MG63 (cell line): Measurements from ENCODE around the gene ANKRD33. TPM values are rescaled to one million over a fixed set of nuclear protein-coding genes. Genes with fewer than 3 reads are reported as not detected.

Experiments
- DNase-seq: peaks from one replicate; pipeline ENCODE4 v3.0.0-alpha.2; 2020
- H3K27me3 ChIP-seq: fragments of 250-450 bp; sonication (Bioruptor Pico); 2 replicates; pipeline ENCODE4 v1.5.1; 2020; ENCODE audit warnings: mild to moderate bottlenecking, moderate library complexity
- H3K36me3 ChIP-seq: fragments of 250-450 bp; sonication (Bioruptor Pico); 2 replicates; pipeline ENCODE4 v1.5.1; 2020; ENCODE audit warnings: mild to moderate bottlenecking, moderate library complexity
- H3K4me3 ChIP-seq: fragments of 250-450 bp; sonication (Bioruptor Pico); 2 replicates; pipeline ENCODE4 v1.5.1; 2020; ENCODE audit warnings: mild to moderate bottlenecking, moderate library complexity
- H3K9me3 ChIP-seq: fragments of 250-450 bp; sonication (Bioruptor Pico); 2 replicates; pipeline ENCODE4 v1.5.1; 2020; ENCODE audit warnings: mild to moderate bottlenecking, moderate library complexity
- total RNA-seq: library from RNA; depleted of rRNA; stranded (reverse); fragments of >200 nt; shearing (Covaris generic); gene quantifications from 2 replicates; pipeline ENCODE4 v1.2.3, GENCODE V29; 2014; ENCODE audit warnings: low replicate concordance

The ANKRD33 gene
- total RNA-seq, 1 experiment from 2014 or later = not detected

DNA sequence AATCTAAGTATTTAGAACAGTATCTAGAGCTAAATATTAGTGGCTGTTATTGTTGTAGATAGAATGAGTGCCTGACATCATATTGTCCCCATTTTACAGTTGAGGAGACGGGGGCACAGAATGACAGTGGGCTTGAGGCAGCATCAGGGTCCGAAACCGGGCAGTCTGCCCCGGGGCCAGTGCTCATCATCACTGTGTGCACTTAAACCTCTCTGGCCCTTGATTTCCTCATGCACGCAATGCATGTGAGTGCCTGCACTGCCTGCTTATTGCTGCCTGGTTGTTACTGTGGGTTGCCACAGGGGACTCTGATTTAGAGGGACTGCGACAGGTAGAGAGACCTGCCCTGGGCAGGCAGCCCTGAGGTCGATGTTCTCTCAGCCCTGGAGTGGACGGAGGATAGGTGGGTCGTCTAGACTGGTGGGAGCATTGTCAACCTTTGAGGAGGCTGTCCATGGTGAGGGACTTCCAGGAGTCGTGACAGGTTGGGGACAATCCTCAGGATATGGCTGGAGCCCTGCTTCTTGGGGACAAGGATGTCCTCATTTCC lies 29.2 kb downstream of the ANKRD33 start:
- Histone ChIP-seq H3K9me3 (no peaks in the 10 kb centered on the region), H3K27me3 (no peaks in the 10 kb centered on the region), H3K36me3 (no peaks in the 10 kb centered on the region), H3K4me3 (no peak overlapping the region)
- no peak for DNase-seq

DNA sequence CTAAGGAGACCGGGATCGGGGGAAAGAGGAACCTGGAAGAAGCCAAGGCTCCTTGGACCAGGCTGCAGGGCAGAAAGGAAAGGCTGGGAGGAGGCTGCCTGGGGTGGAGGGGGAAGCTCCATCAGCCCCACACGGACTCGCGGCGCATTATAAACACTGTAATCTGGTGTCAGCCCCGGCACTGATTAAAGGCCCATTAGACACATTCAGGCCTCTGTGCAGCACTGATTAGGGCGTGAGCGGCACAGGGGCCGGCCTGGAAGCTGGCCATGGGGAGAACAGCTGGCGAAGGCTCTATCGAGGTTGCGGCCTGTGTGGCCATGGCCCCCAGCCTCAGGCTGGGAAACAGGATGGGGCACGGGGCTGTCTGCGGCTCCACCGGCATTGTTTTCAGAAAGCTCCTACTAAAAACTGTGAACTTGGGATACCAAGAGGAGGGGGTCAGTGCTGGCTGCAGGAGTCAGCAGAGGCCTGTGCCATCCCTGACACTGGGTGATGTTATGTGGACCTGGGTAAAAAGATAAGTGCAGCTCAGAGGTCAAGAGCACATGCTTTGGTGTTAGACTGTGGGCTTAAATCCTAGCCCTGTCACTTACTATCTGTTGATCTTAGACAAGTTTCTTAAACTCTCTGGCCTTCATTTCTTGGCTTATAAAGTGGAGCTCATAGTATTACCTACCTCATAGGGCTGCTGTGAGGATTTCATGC lies 30.0 kb downstream of the ANKRD33 start:
- Histone ChIP-seq H3K4me3 (no peak overlapping the region), H3K27me3 (no peaks in the 10 kb centered on the region), H3K36me3 (no peaks in the 10 kb centered on the region), H3K9me3 (no peaks in the 10 kb centered on the region)
- no peak for DNase-seq

DNA sequence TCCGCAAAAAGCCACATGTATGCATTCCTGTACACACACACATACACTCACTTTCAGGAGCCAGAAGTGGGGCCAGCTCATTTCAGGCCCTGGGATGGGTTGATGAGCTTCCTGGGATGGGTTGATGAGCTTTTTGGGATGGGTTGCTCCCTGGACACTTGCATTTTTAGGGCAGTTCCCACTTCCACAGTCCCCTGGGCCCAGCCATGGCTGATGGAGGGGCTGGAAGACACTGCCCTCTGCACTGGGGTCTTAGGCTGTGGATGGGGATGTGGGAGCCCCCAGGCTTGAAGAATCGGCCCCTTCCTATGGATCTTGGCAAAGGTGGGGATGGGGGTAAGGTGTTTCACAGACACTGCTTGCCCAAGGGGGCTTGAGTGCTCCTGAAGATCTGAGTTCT lies 32.1 kb downstream of the ANKRD33 start:
- H3K9me3 ChIP-seq = no peaks in the 10 kb centered on the region
- no peak overlapping the region for H3K4me3 ChIP-seq
- H3K27me3 ChIP-seq = no peaks in the 10 kb centered on the region
- DNase-seq = no peak
- H3K36me3 ChIP-seq = no peaks in the 10 kb centered on the region

DNA sequence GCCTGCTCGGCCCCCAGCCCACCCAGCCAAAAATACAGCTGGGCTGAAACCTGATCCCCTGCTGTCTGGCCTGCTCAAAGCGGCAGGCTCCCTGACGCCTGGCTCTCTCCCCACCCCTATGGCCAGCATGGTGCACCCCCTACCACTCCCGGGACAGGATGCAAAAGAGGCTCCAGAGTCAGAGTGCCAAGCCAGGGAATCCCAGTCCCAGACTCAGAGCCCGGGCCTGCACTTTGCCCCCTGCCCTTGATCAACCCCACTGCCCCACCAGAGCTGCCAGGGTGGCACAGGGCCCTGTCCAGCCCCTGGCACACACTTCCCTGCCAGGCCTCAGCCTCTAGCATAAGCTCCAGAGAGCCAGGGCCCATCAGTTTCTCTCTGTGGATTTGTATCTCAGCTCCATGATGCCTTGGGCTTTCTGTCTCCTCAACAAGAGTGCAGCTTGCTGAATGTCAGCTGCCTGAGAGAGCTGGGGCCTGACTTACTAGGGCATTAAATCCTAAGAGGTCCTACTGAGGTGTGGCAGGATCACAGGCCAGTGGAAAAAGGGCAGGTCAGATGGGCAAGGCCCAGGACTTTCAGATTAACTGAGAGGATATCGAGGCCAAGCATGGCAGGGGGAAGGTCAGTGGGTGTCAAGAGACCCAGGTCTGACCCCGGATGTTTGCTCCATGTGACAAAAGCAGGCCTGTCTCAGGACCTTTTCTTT lies 33.3 kb downstream of the ANKRD33 start:
- no peak for DNase-seq
- Histone ChIP-seq H3K27me3 (no peaks in the 10 kb centered on the region), H3K36me3 (no peaks in the 10 kb centered on the region), H3K9me3 (no peaks in the 10 kb centered on the region), H3K4me3 (no peak overlapping the region)

DNA sequence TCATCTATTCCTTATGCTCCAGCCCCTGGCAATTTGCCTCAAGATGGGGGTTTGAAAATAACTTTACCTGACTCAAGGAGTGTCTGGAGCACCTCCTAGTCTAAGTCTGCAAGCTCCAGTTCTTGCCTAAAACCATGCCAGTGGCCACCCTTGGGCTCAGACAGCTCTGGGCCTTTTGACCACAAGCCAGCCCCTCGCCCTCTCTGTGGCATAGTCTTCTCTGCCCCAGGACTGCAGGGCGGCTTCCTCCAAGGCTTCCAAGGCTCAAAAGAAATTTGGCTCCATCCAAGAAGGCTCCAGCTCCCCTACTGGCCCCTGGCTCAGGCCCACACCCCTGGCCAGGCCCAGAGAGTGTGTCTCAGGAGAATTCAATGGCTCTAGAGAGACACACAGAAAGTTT lies 34.2 kb downstream of the ANKRD33 start:
- Histone ChIP-seq H3K36me3 (no peaks in the 10 kb centered on the region), H3K27me3 (no peaks in the 10 kb centered on the region), H3K9me3 (no peaks in the 10 kb centered on the region), H3K4me3 (no peak overlapping the region)
- no peak for DNase-seq

DNA sequence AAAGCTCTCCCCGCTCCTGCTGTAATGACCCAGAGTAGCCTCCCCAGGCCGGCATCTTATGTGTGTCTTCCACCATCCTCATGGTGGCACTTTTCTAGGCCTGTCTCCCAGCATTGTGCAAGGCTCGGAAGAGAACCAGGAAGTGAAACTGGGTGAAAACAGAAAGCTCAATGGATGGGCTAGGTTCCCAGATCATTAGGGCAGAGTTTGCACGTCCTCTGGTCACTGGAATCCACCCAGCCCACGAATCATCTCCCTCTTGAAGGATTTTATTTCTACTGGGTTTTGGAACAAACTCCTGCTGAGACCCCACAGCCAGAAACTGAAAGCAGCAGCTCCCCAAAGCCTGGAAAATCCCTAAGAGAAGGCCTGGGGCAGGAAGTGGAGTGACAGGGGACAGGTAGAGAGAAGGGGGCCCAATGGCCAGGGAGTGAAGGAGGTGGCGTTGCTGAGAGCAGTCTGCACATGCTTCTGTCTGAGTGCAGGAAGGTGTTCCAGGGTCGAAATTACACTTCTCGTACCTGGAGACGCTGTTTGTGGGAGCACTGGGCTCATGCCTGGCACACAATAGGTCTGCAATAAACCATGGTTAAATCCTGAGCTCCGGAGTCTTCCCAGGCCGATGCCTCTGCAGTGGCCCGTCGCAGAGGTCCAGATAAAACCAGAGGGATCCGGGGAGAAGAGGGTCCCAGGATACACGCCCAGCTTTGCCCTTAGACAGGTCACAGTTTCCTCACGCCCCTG lies 35.0 kb downstream of the ANKRD33 start:
- Histone ChIP-seq H3K27me3 (no peaks in the 10 kb centered on the region), H3K9me3 (no peaks in the 10 kb centered on the region), H3K4me3 (no peak overlapping the region), H3K36me3 (no peaks in the 10 kb centered on the region)
- DNase-seq = peak; percentile 55

DNA sequence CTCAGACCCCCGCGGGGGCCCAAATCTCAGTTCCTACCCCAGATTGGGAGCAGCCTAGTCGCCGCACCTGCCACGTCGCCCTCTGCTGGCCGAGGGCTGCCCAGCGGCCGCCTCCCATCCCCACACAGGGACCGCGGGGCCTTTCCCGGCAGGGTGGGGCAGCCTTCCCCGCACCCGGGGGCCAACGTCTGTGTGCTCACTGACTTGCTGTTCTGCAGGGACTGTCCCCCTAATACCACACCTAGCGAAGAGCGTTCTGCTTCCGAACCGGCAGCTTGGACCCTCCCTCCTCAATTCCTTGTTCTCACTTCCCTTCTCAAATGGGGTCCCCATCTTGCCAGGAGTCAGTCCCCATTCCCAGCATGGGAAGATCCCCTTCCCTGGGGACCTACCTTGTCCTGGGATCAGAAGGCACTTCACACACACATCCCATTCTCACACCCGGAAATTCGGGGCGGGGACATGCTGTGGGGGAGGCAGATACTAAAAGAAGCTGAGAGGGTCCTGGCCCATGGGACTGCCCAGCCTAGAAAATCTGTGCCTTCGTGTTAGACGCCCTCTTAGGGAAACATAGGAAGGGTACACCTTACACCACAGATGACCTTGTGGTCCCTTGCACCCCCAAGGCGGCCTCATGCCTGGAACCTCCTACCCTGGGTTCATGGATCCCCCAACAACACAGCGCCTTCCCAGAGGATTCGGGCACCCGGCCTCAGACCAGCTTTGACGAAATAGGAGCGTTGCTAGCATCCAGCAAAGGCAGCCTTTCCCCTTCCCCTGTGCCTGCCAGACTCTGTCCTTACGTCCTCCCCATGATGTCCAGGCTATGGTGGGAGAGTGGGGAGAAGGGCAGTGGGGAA lies 35.8 kb downstream of the ANKRD33 start:
- peak; percentile 53 for DNase-seq
- no peak overlapping the region for H3K4me3 ChIP-seq
- no peaks in the 10 kb centered on the region for H3K9me3 ChIP-seq

DNA sequence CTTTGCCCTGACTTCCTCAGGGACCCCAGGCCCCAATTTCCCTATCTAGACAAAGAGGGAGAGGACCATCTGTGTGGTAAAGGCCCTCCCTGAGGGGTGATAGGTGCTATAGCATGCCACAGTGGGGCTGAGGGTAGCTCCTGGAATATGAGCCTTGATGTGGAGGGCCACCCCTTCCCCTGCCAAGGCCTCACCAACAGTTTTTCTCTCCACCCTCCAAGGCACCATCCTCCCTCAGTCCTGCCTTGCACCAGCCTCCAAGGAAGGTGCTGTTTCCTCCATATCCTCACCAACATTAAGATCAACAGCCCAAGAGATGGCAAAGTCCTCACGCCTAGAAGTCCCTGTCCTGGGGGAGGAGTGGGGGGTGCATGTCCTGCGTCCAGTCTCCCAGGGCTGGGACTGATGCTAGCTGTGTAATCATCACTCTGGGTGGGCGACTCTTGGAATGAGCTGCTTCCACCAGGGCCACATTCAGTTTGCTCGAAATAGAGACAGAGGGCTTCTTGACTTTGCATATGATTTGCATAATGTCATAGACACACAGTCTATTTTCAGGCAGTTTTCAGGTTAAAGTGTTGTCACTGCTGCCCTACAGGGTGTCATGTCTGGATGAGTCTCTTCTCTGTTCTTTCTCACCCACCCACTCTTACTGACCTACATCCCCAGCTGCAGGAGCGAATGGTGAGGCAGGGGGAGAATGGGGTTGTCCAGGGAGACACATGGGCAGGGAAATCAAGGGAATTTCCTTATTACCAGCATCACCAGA lies 36.8 kb downstream of the ANKRD33 start:
- no peak for DNase-seq
- H3K36me3 ChIP-seq = no peaks in the 10 kb centered on the region

More for the DNA sequence above, 35.8 kb downstream of the ANKRD33 start:
- Histone ChIP-seq H3K27me3 (no peaks in the 10 kb centered on the region), H3K36me3 (no peaks in the 10 kb centered on the region)

DNA sequence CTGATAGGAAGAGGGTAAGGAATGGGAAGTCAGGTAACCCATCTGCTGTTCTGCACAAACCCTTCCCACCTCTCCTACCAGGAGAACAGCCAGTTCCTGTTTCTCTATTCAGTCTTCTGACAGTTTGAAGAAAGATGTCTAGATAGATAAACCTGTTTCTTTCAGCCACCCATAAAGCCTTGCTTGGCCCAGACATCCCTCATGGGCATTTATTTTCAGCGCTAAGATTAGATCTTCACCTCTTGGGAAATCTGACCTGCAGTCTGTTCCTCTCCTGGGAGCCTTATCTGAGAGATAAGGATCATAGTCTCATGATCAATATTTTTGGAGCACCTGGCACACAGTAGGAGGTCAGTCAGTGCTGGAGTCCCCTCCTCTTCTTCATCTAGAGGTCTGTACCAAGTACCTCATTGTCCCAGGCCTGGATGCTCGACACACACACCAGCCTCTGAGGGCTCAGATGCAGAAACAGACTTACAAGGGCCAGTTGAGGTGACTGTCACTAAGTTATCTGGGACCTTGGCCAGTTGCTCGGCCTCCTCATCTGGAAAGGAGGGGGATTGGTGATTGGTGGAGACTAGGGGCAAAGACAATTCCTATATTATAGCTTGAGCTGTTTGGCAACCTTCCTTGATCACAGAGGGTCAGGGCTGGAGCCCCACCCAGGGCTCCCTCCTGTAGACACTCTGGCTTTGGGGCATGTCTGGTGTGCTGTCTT lies 37.6 kb downstream of the ANKRD33 start:
- Histone ChIP-seq H3K27me3 (no peaks in the 10 kb centered on the region), H3K36me3 (no peaks in the 10 kb centered on the region), H3K9me3 (no peaks in the 10 kb centered on the region), H3K4me3 (no peak overlapping the region)
- no peak for DNase-seq

More for the DNA sequence above, 36.8 kb downstream of the ANKRD33 start:
- Histone ChIP-seq H3K4me3 (no peak overlapping the region), H3K9me3 (no peaks in the 10 kb centered on the region), H3K27me3 (no peaks in the 10 kb centered on the region)

DNA sequence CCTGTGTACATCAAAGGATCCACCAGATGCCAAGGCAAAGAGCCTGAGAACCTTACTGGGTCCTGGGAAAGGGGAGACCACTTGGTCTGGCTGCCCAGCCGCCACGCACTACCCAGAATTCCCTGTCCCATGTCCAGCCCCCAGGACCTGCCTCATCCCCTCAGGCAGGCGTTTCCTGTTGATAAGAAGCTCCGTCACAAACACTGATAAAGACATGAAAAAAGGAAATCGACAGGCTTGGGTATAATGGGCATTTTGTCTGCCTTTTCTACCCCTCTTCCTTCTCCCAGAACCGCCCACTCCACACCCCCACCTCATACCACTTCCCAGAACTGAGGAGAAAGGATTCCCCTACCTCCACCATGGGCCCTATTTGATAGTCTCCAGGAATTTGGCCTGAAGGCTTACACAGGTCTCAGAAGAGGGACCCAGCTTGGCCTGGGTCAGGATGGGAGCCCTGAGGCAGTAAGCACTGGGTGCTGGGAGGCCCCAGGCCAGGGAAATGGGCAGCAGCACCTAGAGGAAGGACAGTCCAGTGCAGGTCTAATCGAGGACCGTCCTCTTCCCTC lies 38.2 kb downstream of the ANKRD33 start:
- no peak for DNase-seq
- no peaks in the 10 kb centered on the region for H3K36me3 ChIP-seq
- no peaks in the 10 kb centered on the region for H3K9me3 ChIP-seq
- no peaks in the 10 kb centered on the region for H3K27me3 ChIP-seq
- no peak overlapping the region for H3K4me3 ChIP-seq

DNA sequence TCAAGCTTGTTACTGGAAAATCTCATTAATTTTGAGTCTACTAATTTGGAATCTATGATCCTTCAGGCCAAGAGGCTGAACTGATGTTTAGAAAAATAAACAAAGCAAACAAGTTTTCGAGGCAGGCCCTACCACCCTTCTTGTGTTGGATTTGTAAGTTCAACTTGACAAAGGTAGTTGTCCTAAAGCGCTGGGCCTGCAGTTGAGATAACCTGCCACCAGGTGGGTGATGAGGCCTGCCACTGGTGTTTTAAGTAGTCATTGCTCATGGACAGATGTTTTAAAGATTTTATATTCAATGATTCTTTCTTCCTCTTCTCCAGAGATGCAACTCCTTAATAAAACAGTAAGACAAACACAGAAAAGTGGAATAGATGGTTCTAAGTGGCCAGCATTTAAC lies 38.8 kb downstream of the ANKRD33 start:
- no peak overlapping the region for H3K4me3 ChIP-seq
- H3K36me3 ChIP-seq = no peaks in the 10 kb centered on the region
- H3K9me3 ChIP-seq = no peaks in the 10 kb centered on the region
- DNase-seq = no peak
- no peaks in the 10 kb centered on the region for H3K27me3 ChIP-seq

DNA sequence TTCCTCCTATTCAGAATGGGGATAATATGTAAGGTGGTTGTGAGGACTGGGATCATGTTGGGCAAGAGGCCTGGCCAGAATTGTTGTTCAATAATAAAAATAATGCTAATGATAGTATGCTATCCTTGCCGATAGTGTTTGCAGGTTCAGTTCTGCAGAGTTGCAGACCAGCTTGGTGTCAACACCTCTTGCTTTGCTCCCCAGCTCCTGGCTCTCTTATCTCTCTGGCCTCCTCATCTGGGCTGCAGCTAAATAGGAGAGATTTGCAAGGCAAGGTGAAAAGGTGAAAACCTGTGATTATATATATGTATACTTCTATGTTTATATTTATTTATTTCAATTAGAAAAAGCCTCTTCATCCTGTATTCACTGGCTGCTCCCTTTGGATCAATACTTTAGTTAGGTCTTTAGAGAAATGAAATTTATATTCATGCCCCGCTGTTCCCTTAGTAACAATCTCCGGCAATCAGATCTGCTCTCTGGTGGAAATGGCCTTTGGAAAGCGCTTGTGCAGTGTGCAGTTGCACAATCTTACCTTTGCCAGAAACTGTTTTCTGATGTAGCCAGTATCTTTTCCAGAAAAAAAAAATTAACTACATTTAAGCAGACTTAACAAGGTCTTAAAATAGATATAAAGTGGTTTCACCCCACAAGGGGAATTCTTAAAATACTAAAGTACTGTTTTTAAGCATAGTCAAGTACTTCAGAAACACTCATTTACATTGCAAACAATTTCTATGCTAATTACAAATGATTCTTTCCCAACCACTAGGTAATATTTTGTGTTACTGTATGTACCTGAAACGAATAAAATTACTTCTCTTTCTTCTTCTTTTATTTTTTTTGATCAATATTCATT lies 44.5 kb downstream of the ANKRD33 start:
- Histone ChIP-seq H3K36me3 (no peaks in the 10 kb centered on the region), H3K4me3 (no peak overlapping the region), H3K27me3 (no peaks in the 10 kb centered on the region), H3K9me3 (no peaks in the 10 kb centered on the region)
- DNase-seq = no peak

DNA sequence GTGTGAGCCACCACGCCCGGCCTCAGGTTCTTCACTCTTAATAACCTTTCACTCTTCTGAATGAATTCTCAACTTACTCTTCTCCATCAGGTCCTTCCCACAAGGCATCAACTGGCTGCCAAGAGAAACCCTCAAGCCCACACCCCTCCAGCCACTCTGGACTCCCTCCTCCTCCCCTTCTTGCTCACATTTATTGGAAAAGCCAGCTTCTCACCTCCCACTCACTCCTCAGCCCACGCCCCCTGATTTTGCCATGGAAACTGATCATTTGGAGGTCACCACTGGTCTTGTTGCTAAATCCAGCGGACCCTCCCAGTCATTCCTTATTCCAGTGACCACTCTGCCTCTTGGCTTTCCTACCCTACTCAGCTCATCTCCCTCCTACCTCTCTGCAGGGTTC lies 46.2 kb downstream of the ANKRD33 start:
- no peak for DNase-seq
- Histone ChIP-seq H3K27me3 (no peaks in the 10 kb centered on the region), H3K9me3 (no peaks in the 10 kb centered on the region), H3K4me3 (no peak overlapping the region), H3K36me3 (no peaks in the 10 kb centered on the region)

DNA sequence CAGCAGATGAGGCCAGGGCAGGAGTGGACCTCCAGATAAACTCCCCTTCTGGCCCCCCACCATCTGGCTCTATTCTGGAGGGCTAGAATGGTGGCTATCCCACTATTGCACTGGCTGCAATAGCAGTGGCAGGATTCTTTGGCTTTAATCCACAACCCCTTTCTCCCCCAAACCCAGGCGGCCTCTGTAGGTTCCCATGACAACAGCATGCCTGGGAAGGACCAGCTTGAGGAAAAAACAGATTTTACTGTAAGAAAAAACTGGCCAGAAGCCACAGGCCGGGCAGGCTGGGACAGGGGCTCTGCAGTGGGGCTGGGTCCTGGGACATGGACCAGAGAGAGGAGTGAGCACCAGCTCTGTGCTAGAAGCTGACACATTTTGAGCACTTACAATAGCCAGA lies 50.0 kb downstream of the ANKRD33 start:
- no peaks in the 10 kb centered on the region for H3K9me3 ChIP-seq
- no peak overlapping the region for H3K4me3 ChIP-seq
- no peak for DNase-seq
- H3K27me3 ChIP-seq = no peaks in the 10 kb centered on the region
- no peaks in the 10 kb centered on the region for H3K36me3 ChIP-seq
